HG02970 (cell line): ENCODE data around the gene CEACAM20.
A peak's percentile ranks its signal among the peaks of the same experiment; 100 is the strongest.
"Not testable (repeated sequence)": the region's sequence is repeated elsewhere in the genome, so short reads cannot be mapped to it uniquely, and the experiment has no call there.

Source experiments
- ATAC-seq: cut with Tn5 transposase; IDR thresholded peaks from one replicate; pipeline ENCODE4 v1.9.1; 2021; ENCODE audit warnings: mild to moderate bottlenecking, moderate library complexity, moderate number of reproducible peaks; ENCODE audit not compliant: unreplicated experiment, low FRiP score

The CEACAM20 gene

DNA sequence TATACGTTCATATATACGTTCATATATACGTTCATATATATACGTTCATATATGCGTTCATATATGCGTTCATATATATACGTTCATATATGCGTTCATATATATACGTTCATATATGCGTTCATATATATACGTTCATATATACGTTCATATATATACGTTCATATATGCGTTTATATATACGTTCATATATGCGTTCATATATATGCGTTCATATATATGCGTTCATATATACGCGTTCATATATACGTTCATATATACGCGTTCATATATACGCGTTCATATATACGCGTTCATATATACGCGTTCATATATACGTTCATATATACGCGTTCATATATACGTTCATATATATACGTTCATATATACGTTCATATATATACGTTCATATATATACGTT, 21.5 kb upstream of the CEACAM20 start:
- not testable (repeated sequence) for ATAC-seq

DNA sequence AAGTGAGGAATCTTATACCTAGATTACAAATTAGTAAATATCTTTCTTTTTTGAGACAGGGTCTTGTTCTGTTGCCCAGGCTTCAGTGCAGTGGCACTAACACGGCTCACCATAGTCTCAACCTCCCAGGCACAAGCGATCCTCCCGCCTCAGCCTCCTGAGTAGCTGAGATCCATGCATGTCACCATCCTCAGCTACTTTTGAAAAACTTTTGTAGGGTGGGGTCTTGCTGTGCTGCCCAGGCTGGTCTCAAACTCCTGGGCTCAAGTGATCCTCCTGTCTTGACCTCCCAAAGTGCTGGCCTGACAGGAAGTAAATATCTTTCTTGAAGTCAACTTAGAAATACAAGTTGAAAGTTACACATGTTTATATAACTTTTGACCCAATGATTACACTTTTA, 20.0 kb upstream of the CEACAM20 start:
- no peak for ATAC-seq

DNA sequence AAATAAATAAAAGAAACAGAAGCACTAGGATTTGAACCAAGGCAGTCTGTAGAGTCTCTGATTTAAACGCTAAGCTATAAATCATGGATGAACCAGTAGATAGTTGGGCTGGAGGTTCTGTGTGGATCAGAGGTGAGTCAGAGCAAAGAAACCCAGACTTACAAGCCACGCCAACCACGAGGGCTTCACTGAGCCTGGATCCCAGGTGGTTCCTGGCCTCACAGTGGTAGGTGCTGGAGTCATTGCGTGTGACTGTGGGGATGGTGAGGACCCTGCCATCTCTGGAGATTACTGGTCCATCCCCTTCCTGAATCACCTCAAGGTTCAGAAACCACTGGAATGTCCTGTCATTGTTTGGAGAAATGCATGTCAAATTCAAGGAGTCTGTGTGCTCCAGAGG, 19.3 kb upstream of the CEACAM20 start:
- no peak for ATAC-seq

DNA sequence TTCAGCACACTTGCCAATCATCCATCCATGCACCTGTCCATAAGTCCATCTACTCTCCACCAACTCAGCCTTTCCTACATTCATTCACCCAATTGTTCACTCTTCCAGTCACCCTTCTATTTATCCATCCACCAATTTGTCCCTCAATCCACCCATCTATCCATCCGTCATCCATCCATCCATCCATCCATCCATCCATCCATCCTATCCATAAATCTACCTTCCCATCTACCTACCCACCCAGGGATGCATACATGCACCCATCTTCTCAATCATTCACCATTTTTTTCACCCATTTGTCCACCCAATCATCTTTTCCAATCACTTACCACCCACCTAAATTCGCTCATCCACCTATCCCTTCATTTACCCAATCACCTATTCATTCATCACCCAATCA, 14.6 kb upstream of the CEACAM20 start:
- ATAC-seq, result no peak

DNA sequence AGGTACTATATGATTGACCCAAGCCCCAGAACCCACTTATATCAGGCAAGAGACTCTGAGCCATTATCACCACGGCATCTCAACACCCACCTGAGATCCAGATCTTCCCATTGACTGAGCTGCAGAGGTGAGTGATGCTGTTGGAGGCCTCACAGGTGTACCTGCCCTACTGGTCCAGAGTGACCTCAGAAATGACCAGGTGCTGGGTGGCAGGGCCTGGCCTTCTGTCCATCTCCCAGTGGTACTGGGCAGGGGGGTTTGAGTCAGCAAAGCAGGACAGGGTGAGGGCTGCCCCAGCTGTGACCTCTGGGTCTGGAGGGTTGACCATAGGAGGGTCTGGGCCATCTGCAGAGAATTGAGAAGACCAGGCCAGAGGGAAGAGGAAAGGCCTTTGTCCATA, 13.2 kb upstream of the CEACAM20 start:
- no peak for ATAC-seq

DNA sequence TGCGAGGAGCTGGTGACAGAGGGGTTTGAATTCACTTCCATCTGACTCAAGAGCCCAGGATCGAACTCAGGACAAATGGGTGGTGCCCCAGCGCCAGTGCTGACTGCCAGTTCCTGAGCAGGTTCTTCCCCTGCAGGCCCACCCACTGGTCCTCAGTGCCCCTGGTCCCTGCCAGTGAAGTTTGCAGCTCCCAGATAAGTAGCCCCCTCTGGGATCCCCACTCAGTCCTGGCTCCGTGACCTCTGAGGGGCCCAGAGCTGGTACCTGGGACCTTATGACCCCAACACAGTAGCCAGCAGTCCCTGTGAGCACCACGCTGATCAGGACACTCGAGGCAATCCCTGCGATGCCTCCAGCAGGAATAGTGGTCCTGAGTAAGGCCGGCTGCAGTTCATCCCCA, 11.3 kb upstream of the CEACAM20 start:
- ATAC-seq, result no peak

DNA sequence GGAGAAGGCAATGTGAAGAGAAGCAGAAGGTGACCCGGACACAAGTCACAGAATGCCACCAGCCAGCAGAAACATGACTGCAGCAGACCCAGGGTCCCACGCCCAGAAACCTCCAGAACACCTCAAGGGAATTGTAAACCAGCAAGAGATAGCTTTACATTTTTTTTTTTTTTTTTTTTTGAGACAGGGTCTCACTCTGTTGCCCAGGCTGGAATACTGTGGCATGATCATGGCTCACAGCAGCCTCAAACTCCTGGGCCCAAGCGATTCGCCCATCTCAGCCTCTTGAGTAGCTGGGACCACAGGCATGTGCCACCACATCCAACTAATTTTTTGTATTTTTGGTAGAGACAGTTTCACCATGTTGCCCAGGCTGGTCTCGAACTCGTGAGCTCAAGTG, 10.5 kb upstream of the CEACAM20 start:
- ATAC-seq, result no peak

DNA sequence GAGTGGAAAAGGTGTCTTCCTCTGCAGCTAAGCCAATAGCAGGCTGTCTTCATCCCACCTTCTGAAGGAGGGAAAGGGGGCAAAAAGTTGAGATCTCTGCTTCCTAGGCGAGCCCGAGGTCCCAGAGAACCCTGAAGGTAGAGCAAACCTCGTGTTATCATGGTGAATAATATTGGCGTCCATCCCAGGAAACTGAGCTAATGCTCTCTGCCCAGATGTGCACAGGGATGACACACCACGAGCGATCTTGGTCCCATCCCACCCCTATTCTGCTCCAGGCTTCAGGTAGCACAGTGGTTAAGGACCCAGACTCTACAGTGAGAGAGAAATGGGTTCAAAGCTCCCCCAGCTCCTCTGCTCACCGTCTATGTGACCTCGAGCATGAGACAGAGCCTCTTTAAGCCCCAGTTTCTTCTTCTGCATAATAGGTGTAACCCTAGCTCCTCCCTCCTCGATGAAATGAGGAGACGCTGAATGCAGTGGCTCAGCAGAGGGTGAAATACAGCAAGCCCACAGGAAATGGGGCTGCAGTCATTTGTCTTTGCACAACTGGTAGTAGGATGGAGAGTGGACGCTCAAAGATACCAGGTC, 9.9 kb upstream of the CEACAM20 start:
- ATAC-seq, result no peak

DNA sequence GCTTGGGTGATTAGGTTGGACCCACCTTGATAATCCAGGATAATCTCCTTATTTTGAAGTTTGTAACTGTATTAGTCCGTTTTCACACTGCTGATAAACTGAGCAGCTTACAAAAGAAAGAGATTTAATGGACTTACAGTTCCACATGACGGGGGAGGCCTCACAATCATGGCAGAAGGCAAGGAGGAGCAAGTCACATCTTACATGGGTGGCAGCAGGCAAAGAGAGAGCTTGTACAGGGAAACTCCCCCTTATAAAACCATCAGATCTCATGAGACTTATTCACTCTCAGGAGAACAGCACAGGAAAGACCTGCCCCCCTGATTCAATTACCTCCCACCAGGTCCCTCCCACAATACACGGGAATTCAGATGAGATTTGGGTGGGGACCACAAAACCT, 5.9 kb upstream of the CEACAM20 start:
- not testable (repeated sequence) for ATAC-seq

DNA sequence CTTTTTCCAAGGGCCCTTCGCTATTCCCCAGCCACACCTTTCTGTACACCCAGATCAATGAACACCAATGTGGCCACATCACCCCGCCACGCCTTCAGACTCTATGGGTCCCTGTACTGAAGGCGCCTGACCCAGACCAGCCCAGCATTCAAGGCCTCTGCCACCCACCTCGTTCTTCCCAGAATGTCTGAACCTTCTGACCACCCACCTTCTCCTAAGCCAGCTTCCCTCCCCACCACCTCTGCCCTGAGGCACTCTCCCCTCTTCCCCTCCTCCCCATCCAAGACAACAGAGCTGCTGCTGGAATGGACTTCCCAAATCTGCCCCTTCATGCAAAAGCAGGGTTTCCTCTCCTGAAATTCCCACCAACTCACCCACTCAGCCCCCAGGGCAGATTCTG, 3.3 kb upstream of the CEACAM20 start:
- no peak for ATAC-seq

DNA sequence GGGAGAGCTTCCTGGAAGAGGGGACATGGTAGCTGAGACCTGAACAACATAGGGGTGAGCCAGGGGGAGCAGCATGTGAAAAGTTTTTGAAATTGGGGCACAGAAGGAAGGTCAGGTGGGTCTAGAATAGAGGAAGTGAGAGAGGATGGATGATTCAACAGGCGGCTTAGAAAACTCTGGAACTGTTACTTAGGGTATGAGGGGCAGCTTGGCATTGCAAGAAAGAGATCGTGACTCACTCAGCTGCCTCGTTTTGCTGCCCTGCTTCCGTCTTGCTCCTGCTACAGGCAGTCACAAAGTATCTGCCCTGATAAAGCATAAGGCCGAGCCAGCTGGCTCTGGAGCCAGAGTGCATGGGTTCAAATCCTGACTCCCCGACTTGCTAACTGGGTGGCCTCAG, 1.3 kb upstream of the CEACAM20 start:
- ATAC-seq, result no peak

DNA sequence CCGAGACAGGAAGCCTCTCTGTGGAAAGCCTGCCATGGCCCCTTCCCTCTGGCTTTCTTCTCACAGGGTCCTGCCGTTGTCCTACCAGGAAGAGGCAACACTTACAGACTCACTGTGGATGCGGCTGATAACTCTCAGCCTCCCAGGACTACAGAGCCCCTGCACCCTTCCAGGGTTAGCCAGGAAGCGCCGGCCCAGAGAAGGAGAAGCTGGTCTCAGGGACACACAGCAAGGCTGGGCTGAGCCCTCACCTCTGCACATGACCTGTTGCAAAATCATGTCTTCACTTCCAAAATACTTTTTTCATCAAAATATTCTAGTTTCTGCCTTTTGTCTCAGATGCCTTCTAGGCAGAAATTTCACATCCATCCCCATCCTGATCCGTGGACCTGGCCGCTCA, 1.9 kb downstream of the CEACAM20 start:
- no peak for ATAC-seq

DNA sequence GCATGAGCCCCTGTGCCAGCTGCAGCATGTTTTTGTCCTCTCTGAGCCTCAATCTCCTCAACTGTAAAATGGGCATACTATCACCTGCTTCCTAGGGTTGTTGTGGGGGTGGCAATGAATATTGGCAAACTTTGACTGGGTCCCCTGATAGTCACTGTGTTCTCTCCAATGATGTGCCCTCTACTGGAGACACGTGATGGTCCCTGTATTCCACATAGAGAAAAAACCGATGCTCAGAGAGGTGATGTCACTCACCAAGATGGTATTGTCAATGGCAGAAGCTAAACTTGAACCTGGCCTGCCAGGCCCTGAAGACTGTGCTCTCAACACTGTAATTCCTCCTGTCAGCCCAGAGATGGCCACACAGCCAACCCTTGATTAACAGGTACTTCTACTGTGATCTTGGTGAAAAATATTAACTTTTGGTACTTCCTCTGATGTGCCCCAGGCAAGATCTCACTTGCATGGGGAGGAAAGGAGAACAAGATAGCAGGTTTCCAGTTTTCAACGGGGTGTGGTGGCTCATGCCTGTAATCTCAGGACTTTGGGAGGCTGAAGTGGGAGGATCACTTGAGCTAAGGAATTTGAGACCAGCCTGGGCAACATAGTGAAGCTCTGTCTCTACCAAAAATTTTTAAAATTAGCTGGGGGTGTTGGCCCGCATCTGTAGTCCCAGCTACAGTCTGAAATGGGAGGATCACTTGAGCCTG, 3.6 kb downstream of the CEACAM20 start:
- no peak for ATAC-seq

DNA sequence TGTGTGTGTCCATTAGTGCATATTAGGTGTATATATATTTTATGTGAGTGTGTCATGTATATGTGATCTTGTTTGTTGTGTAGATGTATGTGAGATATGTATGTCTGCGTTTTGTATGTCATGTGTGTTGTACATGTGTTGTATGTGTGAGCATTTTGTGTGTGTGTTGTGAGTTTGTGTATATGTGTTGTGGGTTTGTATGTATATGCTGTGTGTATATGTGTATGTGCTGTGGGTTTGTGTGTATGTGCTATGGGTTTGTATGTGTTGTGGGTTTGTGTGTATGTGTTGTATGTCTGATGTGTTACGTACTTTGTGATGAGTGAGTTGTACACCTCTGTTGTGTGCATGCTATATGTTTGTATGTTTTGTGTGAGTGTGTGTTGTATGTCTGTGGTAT, 8.1 kb downstream of the CEACAM20 start:
- ATAC-seq, result no peak

DNA sequence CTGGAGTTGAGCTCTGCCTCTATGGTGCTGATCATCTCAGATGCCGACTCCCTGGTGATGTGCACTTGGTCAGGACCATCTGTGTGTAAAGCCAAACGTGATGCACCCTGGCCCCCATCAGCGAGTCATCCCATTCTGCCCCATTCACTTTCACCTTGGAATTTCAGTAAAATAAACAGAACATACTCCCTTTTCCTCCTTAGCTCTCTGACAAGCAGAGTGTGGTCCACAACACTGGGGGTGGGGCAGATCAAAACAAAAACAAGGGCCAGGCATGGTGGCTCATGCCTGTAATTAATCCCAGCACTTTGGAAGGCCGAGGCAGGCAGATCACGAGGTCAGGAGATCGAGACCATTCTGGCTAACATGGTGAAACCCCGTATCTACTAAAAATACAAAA, 12.3 kb downstream of the CEACAM20 start:
- ATAC-seq, result no peak

DNA sequence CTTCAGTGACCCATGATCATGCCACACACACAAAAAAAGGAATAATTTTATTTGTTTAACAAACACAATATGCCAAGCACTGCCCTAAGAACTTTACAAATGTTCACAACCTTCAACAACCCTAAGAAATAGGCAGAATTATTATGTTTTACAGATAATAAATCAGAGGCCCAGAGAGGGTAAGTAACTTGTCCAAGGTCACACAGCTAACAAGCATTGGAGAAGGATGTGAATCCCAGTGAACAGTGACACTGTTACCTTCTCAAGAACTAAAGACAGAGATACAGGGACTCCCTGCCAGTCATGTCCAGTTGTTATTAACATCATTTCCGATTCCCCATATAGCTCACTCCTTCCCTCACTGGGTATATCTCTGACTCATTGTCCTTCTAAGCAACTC, 13.6 kb downstream of the CEACAM20 start:
- no peak for ATAC-seq

DNA sequence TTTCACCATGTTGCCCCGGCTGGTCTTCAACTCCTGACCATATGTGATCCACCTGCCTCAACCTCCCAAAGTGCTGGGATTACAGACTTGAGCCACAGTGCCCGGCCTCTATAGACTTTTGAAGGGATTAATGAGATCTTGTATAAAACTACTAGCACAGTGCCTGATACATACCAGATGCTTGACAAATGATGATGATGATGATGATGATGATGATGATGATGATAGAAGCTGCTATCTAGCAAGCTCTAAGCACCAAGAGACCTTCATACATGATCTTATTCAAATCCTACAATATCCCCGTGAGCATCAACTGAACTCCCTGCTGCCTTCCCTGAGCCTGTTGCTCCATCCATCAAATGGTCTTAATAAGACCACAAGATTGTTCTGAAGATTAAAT, 14.4 kb downstream of the CEACAM20 start:
- no peak for ATAC-seq

DNA sequence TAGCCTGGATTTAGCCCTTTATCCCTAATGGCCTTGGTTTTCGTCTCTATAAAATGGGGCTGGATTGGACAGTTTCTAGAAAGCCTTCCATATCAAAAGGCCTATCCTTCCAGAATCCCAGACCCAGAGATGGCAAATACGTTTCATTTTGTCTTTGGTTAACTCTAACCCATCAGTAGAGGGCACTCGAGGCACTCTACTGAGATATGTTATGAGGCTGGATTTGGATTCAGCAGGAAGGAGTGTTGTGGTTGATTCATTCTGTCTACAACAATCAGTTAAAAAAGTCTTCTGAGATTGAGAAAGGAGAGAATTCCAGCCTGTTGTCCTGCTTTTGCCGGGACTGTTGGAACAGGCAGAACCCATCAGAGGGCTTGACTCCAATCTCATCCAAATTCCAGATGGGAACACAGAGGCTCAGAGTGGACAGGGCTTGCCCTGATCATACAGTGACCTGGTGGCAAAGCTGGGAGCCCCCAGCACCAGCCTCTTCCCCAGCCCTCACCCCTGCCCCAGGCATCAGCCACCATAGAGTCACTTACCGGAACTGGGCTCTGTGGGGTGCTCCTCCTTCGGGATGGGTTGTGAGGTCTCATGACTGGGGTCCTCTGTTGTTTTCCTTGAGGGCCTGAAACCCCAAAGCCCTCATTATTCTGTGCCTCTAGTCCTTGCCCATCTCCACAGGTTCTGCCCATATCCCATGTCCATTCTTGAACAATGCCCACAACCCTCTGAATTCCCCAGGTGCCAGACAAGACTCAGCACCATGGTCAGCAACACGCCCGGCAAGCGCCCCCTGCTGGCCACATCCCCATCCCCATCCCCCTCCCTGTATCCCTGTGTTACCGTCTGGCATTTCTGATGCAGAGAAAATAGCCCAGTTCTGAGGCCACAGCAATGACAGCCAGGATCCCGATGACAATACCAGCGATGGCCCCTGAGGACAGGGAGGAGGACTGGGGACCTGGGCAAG, 16.9 kb downstream of the CEACAM20 start:
- no peak for ATAC-seq

DNA sequence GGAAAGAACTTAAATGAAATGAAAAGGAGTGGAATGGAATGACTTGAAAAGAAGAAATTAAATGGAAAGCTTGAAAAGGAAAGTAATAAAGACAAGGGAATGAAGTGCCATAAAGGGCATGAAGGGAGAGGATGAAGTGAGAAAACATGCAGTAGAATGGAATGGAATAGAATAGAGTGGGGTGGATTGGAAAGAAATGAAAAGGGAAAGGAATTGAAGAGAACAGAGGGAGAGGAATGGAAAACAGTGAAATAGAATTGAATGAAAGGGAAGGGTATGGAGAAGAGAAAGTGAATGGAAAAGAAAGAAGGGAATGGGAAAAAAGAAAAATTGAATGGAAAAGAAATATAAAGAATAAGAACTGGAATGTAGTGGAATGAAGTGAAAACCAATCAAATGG, 20.0 kb downstream of the CEACAM20 start:
- no peak for ATAC-seq

DNA sequence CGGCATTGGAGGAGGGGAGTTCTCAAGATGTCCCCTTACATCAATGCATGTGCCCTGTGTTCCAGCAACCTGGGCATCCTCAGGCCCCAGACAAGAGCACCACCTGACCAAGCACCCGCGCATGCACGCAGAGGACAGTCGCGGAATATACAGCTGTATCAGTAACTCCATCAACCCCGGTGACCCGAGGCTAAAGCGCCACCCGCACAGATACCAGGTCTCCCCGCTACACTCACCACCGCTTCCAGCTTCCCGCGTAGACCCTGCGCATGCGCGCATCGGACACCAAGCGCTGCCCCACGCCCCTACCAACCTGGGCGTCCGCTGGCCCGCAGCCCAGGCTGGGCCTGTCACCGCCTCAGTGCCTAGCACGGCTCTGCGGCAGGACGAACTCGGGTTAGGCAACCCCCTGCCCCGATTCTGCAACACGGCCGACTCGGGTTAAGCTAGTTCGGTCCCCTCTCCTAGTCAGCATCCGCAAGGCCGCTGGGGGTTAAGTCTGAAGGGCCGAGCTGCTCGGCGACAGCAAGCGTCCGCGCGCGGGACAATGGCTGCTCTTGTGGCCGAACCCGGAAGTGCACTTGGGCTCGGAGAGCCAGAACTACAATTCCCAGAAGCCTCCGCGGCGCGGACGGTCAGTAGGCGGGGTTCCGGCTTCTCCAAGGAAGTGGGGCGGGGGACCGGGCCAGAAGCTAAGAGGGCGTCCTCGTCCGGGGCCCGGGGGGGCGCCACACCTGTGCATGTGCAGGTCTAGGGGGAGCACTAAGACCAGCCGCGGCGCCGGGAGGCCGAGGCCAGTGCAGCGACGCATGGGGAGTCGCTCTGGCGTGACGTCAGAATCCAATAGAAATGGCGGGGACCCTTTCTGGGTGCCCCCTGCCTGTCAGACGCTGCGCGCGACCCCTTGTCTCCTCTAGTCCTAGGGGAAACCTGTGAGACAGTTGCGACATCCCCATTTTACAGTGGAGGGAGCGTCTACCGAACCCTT, 29.2 kb downstream of the CEACAM20 start, which contains the start of gene ZNF180:
Gene ZNF180, minus strand, starts transcription at position 561 of the 988 bp plus-strand sequence. CDS start 3,188 bp downstream, outside the sequence.
- ATAC-seq, result peak; percentile 95
